Esophagus squamous epithelium (tissue), 4 donors: ENCODE results near the gene PAF1.

Source experiments
- CTCF ChIP-seq, 6 experiments: fragments of 450-650 bp in 4 of 6; fragments of 200-600 bp in 2 of 6; sonication (generic) in 2 of 6; IDR thresholded peaks; one replicate each; pipeline ENCODE4 v1.5.1; 2016 to 2019; ENCODE audit warnings: antibody characterized with exemption in 6 of 6, mild to moderate bottlenecking in 4 of 6, moderate library complexity in 4 of 6
- POLR2A ChIP-seq, 4 donors: fragments of 450-650 bp; IDR thresholded peaks; one replicate each; pipeline ENCODE4 v1.6.1; 2017; ENCODE audit warnings: antibody characterized with exemption in 4 of 4, mild to moderate bottlenecking in 4 of 4, moderate library complexity in 3 of 4

- TF ChIP-seq POLR2A (IDR thresholded peaks at IDR 0.05) (no peak), CTCF (IDR thresholded peaks at IDR 0.05) (no peak)
Measured at GRCh38 chr19:39427707-39428106, 36.8 kb upstream of the PAF1 start.
